HG02885 (cell line): Measurements from ENCODE around the gene GLS.

Experiments
- ATAC-seq: cut with Tn5 transposase; IDR thresholded peaks from one replicate; pipeline ENCODE4 v1.9.1; 2021; ENCODE audit warnings: mild to moderate bottlenecking; ENCODE audit not compliant: unreplicated experiment, poor library complexity

Gene GLS

DNA sequence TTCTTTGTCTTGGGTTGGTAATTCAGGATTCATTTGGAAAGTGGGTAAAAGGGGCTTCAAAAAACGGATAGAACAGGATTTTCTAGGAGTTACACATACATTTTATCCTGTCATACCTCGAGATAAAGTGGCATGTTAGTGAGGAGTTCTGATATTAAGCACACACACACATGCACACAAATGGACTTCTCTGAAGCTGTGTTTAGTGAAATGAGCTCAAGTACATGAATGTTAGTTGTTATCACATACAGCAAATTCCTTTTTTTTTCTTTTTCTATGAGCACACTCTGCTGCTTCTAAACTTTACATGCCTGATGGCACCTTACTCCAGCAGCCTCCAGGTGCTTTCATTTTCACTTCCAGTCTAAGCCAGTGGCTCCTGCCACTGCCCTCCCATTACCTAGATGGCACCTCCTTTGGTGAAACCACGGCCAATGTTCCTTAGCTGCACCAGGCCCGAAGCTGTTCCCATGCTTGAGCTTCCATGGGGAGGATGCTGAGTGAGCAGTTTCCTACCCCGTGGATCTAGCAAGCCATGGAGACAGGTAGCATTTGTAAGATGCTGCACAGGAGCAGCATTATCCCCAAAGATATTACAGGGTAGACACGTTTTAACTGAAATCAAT is 83.7 kb downstream of the GLS start:
- no peak for ATAC-seq

DNA sequence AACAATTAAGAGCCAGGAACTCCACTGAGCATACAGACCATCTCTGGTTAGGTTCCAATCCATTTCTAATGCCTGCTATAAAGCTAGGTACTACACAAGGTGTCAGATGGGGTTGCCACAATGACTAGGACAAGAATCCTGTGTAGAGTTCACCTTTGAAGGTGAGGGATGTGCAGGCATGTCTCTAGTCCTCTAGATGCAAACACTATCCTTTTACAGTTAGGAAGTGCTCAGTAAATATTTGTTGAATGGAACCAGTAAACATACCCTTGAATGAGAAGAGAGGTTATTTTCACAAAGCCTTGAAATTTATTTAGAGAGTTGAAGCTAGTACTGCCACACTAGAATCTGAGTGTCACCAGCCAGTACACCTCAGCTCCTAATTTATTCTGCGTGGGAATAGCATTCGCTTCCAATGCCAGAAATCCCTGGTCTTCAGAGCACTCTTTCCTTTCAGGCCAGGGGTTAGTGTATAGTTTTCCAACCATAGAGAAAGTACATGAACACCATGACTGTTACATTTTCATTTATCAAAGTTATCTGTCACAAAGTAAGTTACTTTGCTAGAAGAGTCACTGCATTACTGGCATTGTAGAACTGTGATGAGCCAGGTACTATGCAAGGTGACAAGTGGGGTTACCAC is 85.1 kb downstream of the GLS start:
- no peak for ATAC-seq

DNA sequence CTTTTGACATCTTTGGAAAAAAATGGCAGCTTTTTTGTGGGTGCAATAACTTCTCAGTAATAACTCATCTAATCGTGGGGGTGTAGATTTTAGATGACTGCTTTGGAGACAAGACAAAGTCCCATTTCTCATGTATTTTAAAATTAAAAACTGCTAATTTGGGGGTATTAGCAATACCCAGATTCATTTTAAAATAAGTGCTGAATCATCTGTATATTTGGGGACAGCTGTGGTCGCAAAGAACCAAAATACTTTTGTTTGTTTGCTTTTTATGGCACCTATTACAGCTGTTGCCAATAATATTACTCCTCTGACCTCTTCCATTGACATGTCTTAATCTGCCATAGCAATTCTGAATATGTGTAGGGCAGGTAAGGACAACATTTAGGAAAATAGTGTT is 87.9 kb downstream of the GLS start:
- no peak for ATAC-seq

DNA sequence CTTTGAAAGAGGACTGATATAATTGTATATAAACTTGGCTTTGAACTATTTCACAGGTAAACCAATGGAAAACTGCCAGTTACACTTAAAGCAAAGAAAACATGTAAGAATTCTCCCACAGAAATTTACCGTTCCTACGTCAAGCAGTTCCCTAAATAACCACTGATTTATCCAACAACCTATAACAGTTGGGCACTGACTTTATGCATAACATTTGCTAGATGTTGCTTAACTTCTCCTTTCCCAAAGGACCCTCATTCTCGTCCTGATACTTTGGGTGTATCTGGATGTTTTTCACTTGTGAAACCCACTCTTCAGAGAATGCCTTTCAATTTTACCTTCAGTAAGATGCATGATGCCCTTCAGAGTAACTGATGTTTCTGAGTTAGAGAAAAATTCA is 89.5 kb downstream of the GLS start:
- no peak for ATAC-seq

- no peak for ATAC-seq
These were observed 90.4 kb downstream of the GLS start for GRCh38 chr2:190970873-190971506.

DNA sequence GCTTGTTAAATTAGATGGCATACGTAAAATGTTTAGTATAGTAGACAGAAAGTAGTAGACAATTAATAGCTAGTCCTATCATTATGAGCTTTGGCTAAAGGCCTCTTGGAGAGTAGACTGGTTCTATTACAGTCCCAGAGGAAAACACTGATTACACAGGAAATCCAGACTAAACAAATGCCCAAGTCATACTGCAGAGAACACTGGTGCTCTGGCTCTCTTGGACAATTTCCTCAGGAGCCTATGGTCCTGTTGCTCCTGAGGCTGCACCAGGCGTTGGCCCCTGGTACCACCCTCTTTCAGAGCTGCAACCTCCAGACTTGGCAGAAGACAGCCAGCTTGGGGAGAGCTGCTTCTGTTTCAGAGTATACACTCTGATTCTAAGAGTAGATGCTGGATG is 91.6 kb downstream of the GLS start:
- ATAC-seq = no peak

GRCh38 chr2:190972846-190973245 is 92.2 kb downstream of the GLS start:
- no peak for ATAC-seq

DNA sequence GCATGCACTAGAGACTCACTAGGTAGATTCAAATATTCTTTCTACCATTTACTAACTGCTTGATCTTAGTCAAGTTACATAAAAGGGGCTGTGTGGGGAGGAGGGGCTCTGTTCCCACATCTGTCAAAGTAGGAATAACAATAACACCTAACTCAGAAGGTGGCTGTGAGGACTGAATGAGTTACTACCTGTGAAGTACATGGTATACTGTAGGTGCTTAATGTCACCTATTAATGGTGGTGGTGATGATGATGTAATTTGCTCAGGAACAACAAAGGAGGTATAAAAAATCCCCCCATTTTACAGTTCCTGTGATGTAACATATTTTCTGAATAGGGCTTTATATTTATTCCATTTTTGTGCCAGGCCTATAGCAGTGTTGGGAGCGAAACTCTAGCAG is 92.6 kb downstream of the GLS start:
- ATAC-seq = no peak

- no peak for ATAC-seq
These were observed 93.4 kb downstream of the GLS start for GRCh38 chr2:190973726-190974628.

- no peak for ATAC-seq
These were observed 94.2 kb downstream of the GLS start for GRCh38 chr2:190974629-190975361.

DNA sequence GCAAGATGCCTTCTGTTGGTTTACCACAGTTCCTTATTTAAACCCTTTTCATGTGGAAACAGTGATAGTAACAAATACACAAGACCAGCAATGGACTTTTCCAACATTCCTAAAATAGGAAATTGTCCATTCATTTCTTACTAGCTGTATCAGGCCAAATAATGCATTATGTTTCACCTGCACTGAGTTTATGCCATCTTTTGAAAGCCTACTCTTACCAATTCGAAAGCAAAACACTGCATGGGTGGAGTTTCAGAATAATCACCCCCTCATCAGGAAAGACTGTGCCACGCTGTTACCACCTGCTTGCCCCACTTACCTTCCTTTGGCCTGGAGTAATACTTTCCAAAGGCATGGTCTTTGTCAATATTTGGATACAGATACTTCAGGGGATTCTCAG is 95.9 kb downstream of the GLS start:
- ATAC-seq = no peak

DNA sequence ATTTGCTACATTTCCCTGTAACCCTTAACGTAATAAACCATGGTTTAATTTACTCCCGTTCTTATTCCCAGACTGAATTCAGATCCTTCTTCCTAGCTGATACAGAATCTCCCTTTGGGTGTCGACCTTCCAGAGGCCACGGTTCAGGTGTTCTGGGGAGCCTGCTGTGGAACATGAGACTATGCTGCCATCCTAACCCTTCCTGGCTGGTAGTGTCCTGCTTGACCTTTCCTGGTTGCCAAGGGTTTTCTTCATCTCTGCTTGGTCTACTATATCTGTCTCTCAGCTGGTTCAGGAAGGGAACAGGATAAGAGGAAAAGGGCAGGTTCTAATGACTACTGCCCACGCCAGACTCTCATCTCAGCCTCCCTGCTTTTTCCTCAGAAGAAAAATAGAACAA is 96.9 kb downstream of the GLS start:
- no peak for ATAC-seq

GRCh38 chr2:190978389-190979053 is 97.9 kb downstream of the GLS start:
- no peak for ATAC-seq

DNA sequence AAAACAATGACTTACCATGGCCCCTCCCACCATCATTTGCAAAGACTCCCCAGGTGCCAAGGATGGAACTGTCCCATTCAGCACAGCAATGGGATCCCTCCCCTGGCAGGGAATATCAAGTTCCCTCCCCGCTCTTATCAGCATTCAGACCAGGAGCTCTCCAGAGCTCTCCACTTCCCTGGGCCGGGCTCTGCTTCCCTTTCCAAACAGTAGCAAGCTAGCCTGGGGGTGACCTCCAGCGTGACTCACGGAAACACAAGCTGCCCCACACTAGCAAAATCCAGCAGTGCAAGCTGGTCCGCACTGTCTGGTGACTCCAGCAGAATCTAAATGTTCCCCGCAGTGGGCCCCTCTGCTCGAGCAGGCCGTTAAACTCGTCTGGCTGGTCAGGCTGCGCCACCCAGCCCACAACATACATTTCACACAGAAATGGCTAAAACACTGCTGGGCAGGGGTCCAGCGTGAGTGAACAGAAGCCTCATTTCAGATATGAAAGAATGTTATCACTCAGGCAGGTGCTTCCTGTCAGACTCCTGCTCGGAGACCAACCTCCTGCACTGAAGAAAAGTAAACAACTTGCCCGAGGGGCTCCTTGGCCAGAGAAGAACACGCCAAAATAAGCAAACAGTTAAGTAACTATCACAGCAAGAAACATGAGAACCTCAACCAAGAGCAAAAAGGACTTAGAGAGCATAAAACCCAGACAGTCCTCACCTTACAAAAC is 99.4 kb downstream of the GLS start:
- no peak for ATAC-seq

DNA sequence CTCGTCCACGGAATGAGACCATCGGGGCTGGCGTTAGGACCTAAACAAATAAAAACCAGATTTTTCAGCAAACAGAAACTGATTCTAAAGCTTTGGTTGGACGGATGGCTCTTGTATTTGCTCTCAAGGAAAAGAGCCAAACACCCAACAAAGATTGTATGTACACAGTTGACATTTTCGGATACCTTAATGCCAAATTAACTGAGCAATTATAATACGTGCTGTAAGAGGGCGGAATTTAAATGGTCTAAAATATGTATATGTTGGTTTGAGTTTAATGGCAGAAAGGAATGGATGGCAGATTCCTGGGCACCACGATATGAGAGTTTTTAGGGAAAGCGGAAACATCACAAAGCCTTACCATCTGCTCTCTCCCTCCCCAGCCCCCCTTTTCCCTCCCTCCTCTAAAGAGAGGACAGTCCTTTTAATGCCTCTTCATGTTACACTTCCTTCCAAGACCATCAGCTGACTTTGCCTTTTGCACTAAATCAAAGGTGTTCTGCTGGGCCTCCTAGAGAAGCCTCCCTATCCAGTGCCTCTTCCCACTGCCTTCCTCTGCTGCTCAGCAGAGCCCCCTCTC is 100.1 kb downstream of the GLS start:
- no peak for ATAC-seq

DNA sequence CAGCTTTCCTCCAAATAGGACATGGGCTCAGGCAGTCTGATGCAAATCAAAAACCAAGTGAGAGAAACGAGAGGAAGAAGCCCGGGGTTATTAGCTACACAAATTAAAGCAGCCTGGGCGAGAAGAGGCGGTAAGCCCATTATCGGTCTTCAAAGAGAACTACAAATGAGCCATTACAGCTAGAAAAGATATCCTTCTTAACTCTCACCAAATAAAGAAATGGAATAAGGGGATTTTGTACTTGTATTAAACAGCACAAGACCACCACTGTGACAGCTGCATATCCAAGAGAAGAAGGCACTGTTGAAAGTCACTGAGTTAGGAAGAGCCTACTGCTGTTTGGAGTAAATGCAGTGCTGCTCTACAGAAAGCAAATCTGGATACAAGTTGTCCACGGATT is 100.7 kb downstream of the GLS start:
- no peak for ATAC-seq

GRCh38 chr2:190981733-190982132 is 101.1 kb downstream of the GLS start:
- no peak for ATAC-seq

DNA sequence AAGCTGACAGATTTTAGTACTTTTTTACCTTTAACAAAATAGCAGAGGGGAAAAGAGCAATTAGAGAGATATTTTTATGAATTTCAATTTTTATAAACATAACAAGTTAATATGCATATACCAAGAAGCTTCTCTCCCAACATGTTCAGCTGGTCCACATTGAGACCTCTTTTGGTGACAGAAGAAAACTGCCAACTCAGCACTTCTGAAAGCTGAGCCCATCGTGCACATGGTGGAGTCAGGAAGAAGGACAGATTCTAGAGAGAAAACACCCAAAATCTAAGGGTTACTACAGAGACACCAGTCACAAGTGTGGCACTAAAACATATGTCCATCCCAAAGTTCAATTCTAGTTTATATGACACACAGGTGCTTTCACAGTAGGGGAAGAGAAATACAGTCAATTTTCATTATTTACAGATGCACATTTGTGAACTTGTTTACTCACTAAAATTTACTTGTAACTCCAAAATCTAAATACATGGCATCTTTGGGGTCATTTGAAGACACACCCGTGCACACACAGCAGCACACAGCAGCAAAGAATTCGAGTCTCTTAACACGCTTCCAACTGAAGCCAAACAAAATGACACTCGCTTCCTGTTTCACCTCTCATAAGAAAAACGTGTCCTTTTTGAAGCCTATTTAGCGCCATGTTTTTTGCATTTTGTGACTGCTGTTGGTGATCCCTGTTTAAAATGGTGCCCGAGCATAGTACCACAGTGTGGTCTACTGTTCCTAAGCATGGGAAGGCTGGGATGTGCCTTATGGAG is 101.8 kb downstream of the GLS start:
- ATAC-seq = no peak
